Upper lobe of right lung (tissue), 1 donor: ENCODE measurements around the gene PSMB1. TPM values are rescaled to one million over a fixed set of nuclear protein-coding genes. Genes with fewer than 3 reads are reported as not detected.
"Not testable (repeated sequence)": the region's sequence is repeated elsewhere in the genome, so short reads cannot be mapped to it uniquely, and the experiment has no call there.

Source experiments
- ATAC-seq: fragments of 200-7000 bp; cut with Tn5 transposase; one replicate; pipeline ENCODE4 v1.9.1; 2020; ENCODE audit warnings: mild to moderate bottlenecking, moderate library complexity
- DNase-seq: peaks from one replicate; pipeline ENCODE4 v3.0.0-alpha.2; 2020
- H3K27ac ChIP-seq: fragments of 200-600 bp; one replicate; pipeline ENCODE4 v1.8.0; 2022
- H3K27me3 ChIP-seq: fragments of 200-600 bp; one replicate; pipeline ENCODE4 v1.8.0; 2022; ENCODE audit warnings: mild to moderate bottlenecking
- H3K36me3 ChIP-seq: fragments of 200-600 bp; one replicate; pipeline ENCODE4 v1.8.0; 2022
- H3K4me1 ChIP-seq: fragments of 200-600 bp; one replicate; pipeline ENCODE4 v1.8.0; 2022
- H3K4me3 ChIP-seq: fragments of 200-600 bp; one replicate; pipeline ENCODE4 v1.8.0; 2022; ENCODE audit warnings: mild to moderate bottlenecking
- H3K9me3 ChIP-seq: fragments of 200-600 bp; one replicate; pipeline ENCODE4 v1.8.0; 2022
- intact Hi-C: fragments of 100-400 bp; cut with DNase I; formaldehyde crosslinking; loops from one replicate; pipeline ENCODE4 v1.11.0; 2022
- total RNA-seq: library from RNA; stranded (reverse); fragmentation: NEBNext Ultra II Directional; extraction: Animal tissue kit (Norgen Biotek cat#: 25700); gene quantifications from one replicate; pipeline ENCODE4 v1.2.1, GENCODE V29; 2021
- TF ChIP-seq, protein P1 (sequence below): fragments of 200-600 bp; IDR thresholded peaks from one replicate; pipeline ENCODE4 v1.8.0; 2022; ENCODE audit warnings: antibody characterized with exemption
- donor health status: DM: no; HTN: yes; CAD: no; lungs with severe emphysema.

PSMB1 gene
- total RNA-seq, 1 donor from 2014 or later: 111 TPM

DNA sequence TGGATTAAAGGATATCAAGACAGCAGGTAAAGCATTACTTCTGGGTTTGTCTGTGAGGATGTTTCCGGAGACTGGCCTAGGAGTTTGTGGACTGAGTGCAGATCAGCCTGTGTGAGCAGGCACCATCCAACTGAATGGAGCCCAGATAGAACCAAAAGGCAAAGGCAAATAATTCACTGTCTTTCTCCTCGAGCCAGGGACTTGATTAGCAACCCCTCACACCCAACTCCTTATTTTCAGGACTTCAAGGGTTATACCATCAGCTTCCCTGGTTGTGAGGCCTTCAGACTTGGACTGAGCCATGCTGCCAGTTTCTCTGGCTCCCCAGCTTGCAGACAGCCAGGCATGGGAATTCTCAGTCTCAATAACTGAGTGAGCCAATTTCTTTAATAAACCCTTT, 19.3 kb downstream of the PSMB1 start:
- TF ChIP-seq, protein P1, sequence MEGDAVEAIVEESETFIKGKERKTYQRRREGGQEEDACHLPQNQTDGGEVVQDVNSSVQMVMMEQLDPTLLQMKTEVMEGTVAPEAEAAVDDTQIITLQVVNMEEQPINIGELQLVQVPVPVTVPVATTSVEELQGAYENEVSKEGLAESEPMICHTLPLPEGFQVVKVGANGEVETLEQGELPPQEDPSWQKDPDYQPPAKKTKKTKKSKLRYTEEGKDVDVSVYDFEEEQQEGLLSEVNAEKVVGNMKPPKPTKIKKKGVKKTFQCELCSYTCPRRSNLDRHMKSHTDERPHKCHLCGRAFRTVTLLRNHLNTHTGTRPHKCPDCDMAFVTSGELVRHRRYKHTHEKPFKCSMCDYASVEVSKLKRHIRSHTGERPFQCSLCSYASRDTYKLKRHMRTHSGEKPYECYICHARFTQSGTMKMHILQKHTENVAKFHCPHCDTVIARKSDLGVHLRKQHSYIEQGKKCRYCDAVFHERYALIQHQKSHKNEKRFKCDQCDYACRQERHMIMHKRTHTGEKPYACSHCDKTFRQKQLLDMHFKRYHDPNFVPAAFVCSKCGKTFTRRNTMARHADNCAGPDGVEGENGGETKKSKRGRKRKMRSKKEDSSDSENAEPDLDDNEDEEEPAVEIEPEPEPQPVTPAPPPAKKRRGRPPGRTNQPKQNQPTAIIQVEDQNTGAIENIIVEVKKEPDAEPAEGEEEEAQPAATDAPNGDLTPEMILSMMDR: no peak
- H3K27ac ChIP-seq: no peak overlapping the region
- intact Hi-C loops: no loop called here
- peaks cover 63% of the 10 kb centered on the region for H3K36me3 ChIP-seq
- no peaks in the 10 kb centered on the region for H3K9me3 ChIP-seq
- no peak for DNase-seq
- H3K4me1 ChIP-seq: no peaks in the 10 kb centered on the region
- no peak for ATAC-seq
- no peak overlapping the region for H3K4me3 ChIP-seq
- H3K27me3 ChIP-seq: no peaks in the 10 kb centered on the region

DNA sequence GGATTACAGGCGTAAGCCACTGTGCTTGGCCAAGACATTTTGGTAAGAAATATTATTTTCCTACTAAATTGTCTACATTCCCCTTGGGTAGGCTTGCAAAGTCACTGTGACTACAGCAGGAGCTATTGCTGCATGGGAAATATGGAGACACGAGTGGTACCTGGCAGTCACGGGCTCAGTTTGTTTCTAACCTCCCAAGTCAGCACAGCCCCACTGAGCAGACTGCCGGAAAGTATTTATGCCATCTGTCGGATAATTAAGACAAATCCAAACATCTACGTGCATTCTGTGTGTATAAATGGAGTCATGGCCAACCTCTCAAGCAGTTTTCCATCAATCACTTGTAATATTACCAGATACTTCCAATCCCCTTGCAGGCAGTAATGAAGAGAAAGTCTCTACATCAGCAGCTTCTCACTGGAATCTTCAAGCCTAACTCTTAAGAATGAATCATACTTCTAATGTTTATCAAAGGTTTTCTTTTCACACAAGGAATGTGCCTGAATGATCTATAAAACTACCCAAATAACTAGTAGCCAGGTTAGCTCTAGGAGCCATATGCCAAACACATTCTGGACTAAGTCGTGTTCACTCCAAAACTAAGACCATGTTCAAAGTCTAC, 20.1 kb downstream of the PSMB1 start:
- TF ChIP-seq, protein P1: no peak
- Histone ChIP-seq H3K9me3 (no peaks in the 10 kb centered on the region), H3K27me3 (no peaks in the 10 kb centered on the region), H3K4me1 (no peaks in the 10 kb centered on the region), H3K36me3 (peaks cover 55% of the 10 kb centered on the region), H3K27ac (no peak overlapping the region), H3K4me3 (no peak overlapping the region)
- intact Hi-C loops: no loop called here
- ATAC-seq (no peak), DNase-seq (no peak)

DNA sequence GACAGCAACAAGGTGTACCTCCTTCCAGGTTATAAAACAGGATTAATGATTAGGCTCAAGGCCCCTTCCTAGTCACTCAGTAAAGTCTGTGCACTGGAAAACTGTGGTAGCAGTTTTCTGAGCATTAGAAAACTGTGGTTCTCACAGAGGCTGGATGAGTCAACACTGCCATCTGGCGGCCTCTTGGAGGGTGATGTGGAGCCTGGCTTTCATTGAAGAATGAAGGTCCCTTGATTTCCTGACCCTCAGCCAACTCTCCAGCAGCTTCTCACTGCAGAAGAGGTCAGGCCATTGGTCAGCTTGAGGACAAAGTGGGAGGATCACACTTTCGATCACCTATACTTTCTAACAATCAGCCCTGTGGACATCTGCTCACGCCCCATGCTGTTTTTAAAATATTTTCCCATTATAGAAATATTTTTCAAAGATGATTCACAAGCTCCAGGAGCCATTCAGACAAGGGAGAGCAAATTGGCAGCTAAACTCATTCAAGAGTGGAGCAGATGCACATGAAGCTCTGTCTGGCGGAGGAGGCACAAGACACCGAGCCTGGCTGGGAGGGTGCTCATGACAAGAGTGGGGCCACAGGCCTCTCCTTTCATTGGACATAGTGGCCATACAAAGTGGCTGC, 23.2 kb downstream of the PSMB1 start:
- ATAC-seq (peak; percentile 93), DNase-seq (peak; percentile 72)
- Histone ChIP-seq H3K4me3 (no peak overlapping the region), H3K4me1 (no peaks in the 10 kb centered on the region), H3K36me3 (peaks cover 25% of the 10 kb centered on the region), H3K27ac (no peak overlapping the region), H3K9me3 (no peaks in the 10 kb centered on the region), H3K27me3 (no peaks in the 10 kb centered on the region)
- TF ChIP-seq, protein P1: peak; percentile 84
- intact Hi-C loops: no loop called here

DNA sequence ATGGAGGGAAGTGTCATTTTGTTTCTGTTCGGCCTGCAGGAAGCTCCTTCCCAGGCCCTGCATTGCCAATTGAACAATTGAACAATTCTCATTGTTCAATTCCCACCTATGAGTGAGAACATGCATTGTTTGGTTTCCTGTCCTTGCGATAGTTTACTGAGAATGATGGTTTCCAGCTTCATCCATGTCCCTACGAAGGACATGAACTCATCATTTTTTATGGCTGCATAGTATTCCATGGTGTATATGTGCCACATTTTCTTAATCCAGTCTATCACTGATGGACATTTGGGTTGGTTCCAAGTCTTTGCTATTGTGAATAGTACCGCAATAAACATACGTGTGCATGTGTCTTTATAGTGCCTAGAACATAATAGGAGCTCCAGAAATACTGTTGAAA, 25.1 kb downstream of the PSMB1 start:
- H3K4me3 ChIP-seq, H3K36me3 ChIP-seq, ATAC-seq, intact Hi-C loops, DNase-seq, H3K27ac ChIP-seq, H3K27me3 ChIP-seq, H3K9me3 ChIP-seq: not testable (repeated sequence)
- H3K4me1 ChIP-seq: peaks cover 12% of the 10 kb centered on the region

DNA sequence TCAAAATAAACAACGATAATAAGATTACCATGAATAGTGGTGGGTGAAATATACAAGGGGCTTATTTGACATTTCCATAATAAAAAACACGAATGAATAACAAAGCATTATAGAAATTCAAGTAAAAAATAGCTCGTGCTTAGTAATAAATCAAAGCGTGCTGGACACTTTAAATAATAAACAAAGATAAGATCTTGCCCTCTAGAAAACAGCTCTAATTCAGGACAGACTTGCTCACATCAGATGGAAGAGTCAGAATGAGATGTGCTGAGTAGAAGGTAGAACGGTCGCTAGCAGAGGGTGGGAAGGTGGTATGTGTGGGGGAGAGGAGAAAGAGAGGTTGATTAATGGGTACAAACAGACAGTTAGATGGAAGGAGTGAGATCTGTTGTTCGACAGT, 27.3 kb downstream of the PSMB1 start:
- H3K4me3 ChIP-seq: no peak overlapping the region
- ATAC-seq: no peak
- peaks cover 16% of the 10 kb centered on the region for H3K4me1 ChIP-seq
- TF ChIP-seq, protein P1: no peak
- DNase-seq: no peak
- intact Hi-C loops: no loop called here
- no peak overlapping the region for H3K27ac ChIP-seq
- H3K27me3 ChIP-seq: no peaks in the 10 kb centered on the region
- no peaks in the 10 kb centered on the region for H3K36me3 ChIP-seq
- H3K9me3 ChIP-seq: no peaks in the 10 kb centered on the region

DNA sequence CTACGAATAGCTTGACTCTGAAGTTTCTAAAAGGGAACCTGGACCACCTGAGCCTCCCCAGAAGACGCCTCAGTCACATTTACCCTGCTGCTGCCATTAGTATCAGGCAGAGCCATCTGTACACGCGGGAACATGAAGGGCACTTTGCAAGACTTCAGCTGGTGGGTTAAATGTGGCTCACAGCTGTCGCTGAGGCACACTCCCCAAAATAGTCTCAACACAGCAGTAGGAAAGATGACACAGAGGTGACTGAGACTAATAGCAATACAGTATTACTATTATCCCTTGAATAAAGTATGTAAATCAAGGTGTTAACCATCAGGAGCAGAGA, 29.0 kb downstream of the PSMB1 start:
- Histone ChIP-seq H3K36me3 (no peaks in the 10 kb centered on the region), H3K4me3 (no peak overlapping the region), H3K4me1 (peaks cover 16% of the 10 kb centered on the region), H3K9me3 (no peaks in the 10 kb centered on the region), H3K27ac (no peak overlapping the region), H3K27me3 (no peaks in the 10 kb centered on the region)
- ATAC-seq: no peak
- intact Hi-C loops: no loop called here
- DNase-seq: no peak
- TF ChIP-seq, protein P1: no peak
